Endothelial cell of umbilical vein (primary cell): Measurements from ENCODE around the gene TRNP1.

ENCODE experiments used
- EZH2 ChIP-seq: IDR thresholded peaks from 2 replicates; pipeline ENCODE4 v1.6.1; 2012; ENCODE audit warnings: borderline replicate concordance, low read depth, mild to moderate bottlenecking, moderate library complexity, low read length, inconsistent platforms; ENCODE audit not compliant: severe bottlenecking
- MYC ChIP-seq: IDR thresholded peaks from one replicate; pipeline ENCODE4 v1.6.1; 2011; ENCODE audit warnings: mild to moderate bottlenecking, low read depth, low read length
- POLR2A ChIP-seq: IDR thresholded peaks from 2 replicates; pipeline ENCODE4 v1.6.1; 2012; ENCODE audit warnings: low read depth, mild to moderate bottlenecking, control low read depth, low read length

DNA sequence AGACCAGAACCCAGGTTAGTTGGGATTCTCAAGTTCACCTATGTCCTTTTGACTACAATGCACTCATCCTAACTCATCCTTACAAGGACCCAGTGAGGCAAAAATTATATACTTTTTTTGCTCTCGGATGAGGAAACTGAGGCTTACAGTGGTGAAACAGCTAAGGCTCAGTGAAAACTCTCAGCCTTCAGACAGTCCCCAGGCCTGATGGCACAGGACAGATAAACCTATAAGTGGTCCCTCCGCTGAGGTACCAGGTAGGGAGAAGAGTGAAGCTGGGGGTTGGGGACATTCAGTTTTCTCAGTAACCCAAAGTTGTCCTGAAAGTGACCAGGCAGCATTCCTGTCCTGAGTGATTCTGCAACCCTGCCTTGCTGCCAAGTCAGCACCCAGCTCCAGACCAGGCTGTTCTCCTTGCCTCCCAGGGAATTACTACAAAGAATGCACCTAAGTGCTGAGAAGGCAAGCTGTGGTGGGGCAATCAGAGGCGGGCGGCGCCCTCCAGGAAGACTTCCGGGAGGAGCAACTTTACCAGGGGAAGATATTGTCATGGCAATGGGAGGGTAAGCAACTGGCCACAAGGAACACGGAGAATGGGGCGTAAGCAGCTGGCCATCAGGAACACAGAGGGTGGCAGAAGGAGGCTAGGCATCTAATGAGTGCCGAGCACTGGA lies 14.6 kb downstream of the TRNP1 start:
- TF ChIP-seq POLR2A (no peak), EZH2 (no peak), MYC (no peak)
